GM23248 (cell line): Measurements from ENCODE around the gene OXSR1.

ENCODE experiments used
- EZH2 ChIP-seq: fragments of 200-600 bp; sonication (generic); IDR thresholded peaks from 2 replicates; pipeline ENCODE4 v1.6.1; 2018; ENCODE audit warnings: antibody characterized with exemption, mild to moderate bottlenecking; ENCODE audit not compliant: insufficient read depth, poor library complexity, severe bottlenecking
- EZH2phosphoT487 ChIP-seq: fragments of 200-600 bp; sonication (generic); IDR thresholded peaks from 2 replicates; pipeline ENCODE4 v1.6.1; 2018; ENCODE audit warnings: antibody characterized with exemption, moderate library complexity, mild to moderate bottlenecking, low read depth; ENCODE audit not compliant: insufficient read depth

DNA sequence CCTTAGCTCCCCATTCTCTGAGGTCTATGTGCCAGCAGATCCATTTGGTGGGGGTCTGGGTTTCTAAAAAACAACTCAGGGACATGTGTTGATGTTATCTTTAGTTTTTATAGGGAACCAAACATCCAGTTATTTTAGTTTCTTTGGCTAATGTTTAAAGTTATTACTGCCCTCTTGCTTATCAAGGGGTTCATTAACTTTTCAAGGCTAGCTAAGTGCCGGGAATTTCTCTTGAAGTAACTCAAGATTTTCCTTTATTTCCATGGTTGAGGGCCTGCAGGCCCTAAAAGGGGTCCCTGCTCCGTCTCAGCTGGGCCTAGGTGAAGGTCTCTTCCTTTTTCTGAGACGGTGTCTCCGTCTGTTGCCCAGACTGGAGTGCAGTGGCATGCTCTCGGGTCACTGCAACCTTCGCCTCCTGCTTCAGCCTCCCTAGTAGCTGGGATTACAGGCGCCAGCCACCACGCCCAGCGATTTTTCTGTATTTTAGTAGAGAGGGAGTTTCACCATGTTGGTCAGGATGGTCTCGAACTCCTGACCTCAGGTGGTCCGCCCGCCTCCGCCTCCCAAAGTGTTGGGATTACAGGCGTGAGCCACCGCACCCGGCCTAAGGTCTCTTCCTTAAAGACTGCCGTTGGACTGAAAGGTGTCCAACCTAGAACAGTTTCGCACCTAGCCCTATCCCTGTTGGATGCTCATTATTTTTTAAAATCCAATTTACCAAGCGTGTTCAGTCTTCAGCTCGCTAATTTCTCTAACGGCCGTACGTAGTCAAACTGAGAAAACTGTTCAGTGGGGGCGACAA lies 1.3 kb upstream of the OXSR1 start:
- TF ChIP-seq EZH2, result no peak
- TF ChIP-seq EZH2phosphoT487, result no peak
